ENCODE results near the gene ENPP1.

- no peak for TF ChIP-seq CTCF (IDR thresholded peaks at IDR 0.05)
- no peak for TF ChIP-seq POLR2A (IDR thresholded peaks at IDR 0.05)
Measured at GRCh38 chr6:131819572-131820124, 11.8 kb downstream of the ENPP1 start.
